NK-92 treated with Interleukin-12 subunit alpha and Interleukin-12 subunit beta, amount 100 ng/mL, for 24 hours (cell line): ENCODE measurements around the gene SH3GL1.
"Not testable (repeated sequence)": the region's sequence is repeated elsewhere in the genome, so short reads cannot be mapped to it uniquely, and the experiment has no call there.

Source experiments
- DNase-seq: peaks from one replicate; lab custom pipeline; 2025; lab: John Stamatoyannopoulos, UW

SH3GL1 gene

DNA sequence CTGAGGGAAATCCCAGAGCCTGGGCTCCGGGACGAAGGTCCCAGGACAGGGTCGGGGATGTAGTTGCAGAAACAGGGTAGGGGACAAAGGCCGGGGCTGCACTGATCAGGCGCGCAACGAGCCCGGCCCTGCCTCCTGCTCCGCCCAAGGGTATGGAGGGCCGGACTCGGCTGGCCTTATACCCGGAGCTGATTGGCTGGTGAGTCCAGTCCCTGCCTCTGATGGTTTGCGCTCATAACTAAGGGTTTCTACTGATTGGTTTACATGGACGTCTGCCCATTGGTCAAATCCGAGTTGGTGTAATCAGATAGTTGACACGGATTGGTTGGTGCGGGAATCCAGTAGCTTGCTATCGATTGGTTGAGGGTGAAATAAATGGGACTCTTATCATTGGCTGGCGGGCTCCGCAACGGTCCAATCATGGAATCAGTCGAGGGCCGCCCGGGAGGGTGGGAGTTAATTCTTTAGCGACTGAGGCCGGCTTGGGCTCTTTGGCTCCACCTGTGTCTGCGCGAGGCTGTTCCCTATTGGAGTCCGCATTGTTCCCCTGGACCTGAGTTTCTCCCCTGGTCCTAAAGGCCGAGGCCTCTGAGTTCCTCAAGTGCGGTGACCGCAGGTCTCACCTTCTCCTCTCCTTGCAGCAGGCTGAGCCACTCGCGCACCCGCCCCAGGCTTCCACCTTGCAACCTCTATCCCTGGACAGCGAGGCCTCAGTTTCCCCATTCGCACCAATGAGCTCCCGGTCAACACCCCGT lies 57.6 kb downstream of the SH3GL1 start:
- peak; percentile 93 for DNase-seq

GRCh38 chr19:4342314-4342614 lies 58.1 kb downstream of the SH3GL1 start:
- DNase-seq, result no peak

DNA sequence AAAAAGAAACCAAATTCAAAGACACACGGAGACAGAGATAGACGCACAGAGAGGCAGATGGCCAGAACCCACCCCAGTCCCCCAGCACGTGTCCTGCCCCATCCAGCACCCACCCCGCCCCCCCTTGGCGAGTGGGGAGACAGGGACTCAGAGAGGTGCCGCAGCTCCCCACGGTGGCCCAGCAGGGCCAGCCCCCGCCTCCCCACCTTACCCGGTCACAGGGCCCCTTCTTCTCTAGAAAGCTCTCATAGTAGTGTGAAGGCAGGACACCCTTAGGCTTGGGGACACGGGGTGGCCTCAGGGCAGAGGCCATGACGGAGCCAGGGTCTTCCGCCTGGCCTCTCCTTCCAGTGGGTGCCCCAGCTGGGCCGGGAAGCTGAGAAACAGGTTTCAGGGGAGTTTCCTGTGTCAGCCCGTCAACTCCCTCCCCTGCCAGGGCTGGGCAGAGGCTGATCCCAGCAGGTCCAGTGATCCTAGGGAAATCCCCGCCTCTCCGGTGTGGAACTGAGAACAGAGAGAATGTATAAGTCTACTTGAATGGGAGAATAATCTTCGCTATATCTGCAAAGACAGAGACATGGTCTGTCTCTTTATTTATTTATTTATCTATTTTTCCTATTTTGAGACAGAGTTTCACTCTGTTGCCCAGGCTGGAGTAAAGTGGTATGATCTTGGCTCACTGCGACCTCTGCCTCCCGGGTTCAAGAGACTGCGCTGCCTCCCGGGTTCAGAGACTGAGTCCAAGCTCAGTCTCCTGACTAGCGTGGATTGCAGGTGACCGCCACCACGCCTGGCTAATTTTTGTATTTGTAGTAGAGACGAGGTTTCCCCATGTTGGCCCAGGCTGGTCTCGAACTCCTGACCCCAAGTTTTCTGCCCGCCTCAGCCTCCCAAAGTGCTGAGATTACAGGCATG lies 61.6 kb downstream of the SH3GL1 start, which contains the start of gene STAP2:
Gene STAP2, minus strand, starts transcription at position 387 of the 915 bp plus-strand sequence. Its CDS starts 74 bp downstream, at position 313.
- DNase-seq, result no peak

- no peak for DNase-seq
These were observed 62.4 kb downstream of the SH3GL1 start for GRCh38 chr19:4337906-4338440.

GRCh38 chr19:4334929-4335570 lies 65.3 kb downstream of the SH3GL1 start:
- DNase-seq, result no peak

GRCh38 chr19:4329858-4330257 lies 70.5 kb downstream of the SH3GL1 start:
- DNase-seq, result no peak

- DNase-seq, result not testable (repeated sequence)
These were observed 71.2 kb downstream of the SH3GL1 start for GRCh38 chr19:4328991-4329681.

DNA sequence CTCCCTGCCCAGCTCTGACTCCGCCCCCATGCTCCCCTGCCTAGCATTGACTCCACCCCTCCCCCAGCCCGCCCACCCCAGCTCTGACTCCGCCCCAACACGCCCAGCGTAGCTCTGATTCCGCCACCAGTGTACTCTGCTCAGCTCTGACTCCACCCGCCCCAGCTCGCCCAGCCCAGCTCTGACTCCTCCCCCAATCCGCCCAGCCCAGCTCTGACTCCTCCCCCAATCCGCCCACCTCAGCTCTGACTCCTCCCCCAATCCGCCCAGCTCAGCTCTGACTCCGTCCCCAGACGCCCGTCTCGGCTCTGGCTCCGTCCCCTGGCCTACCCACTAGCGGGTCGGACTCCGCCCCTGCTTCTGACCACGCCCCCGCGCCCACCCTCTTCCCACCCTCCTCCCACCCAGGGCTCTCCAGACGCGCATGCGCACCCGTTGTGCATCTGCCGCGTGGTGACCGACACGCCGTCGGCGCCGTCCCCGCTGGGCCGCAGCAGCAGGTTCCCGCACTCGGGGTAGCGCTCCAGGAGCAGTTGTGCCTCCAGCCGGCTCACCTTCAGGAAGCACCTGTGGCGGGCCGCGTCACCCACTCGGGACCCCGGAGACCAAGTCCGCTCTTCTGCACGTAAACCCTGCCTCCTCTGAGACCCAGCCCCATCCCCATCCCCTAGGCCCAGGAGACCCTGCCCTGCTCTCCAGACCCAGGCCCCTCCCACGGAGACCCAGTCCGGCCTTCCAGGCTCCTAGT lies 71.9 kb downstream of the SH3GL1 start:
- no peak for DNase-seq

GRCh38 chr19:4327877-4328242 lies 72.5 kb downstream of the SH3GL1 start:
- no peak for DNase-seq

GRCh38 chr19:4327252-4327876 lies 73.0 kb downstream of the SH3GL1 start:
- DNase-seq, result no peak

- no peak for DNase-seq
These were observed 73.5 kb downstream of the SH3GL1 start for GRCh38 chr19:4326837-4327251.

DNA sequence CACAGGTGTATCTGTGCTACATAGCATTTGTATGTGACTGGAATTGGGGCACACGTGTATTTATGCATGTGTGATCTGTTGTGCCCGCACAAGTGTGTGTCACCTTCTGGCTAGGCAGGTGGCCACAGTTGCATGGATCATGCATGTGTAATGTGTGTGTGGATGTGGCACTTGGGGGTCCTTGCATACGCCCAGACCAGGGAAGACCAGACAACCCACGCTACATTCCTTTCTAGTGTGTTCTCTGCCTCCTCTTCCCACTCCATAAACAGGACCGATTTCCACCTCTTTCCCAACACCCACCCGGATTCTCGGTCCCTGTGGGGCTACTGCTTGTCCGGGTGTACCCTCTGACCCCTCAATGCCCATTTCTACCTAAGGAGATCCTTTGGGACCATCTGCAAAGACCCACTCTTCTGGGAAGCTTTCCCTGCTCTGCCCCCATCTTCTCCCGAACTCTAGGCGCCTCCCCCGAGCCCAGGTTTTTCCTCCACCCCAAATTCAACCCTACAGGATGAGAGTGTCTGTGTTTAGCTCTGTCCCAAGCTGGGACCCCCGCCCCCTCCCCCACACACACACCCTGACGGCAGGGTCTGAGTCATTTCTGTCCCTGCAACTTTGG lies 74.0 kb downstream of the SH3GL1 start:
- DNase-seq, result no peak

- DNase-seq, result no peak
These were observed 76.1 kb downstream of the SH3GL1 start for GRCh38 chr19:4324228-4324627.

DNA sequence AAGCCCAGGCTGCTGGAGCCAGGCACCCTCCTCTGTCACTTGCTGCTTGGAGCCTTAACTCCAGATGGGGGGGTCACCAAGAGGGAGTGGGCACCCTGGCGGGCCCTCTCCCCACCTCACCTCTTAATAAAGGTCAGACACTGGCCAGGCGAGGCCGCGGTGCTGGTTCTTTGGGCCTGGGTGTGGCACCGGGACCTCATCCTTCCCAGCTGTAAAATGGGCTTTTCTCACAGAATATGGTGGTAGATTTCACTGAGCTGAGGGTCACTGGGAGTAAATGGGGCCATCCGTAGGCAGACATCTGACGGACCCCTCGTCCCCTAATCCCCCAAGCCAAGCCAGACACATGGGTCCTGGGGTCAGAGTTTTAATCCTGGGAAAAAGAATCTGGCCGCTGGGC lies 76.7 kb downstream of the SH3GL1 start:
- DNase-seq, result no peak

- no peak for DNase-seq
These were observed 77.2 kb downstream of the SH3GL1 start for GRCh38 chr19:4322942-4323665.

DNA sequence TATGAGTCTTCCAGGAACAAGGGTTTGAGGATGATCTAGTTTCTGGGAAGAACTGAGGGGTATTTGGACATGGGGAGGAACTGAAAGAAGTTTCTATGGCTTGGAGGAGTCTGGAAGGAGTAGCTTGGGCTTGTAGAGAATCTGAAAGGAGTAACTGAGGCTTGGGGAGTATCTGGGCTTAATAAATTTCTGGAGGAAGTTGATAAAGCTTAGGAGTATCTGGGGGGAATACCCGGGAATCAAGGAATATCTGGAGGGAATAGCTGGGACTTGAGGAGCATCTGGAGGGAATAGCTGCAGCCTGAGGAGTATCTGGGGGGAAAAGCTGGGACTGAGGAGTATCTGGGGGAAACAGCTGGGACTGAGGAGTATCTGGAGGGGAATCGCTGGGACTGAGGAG lies 79.9 kb downstream of the SH3GL1 start:
- no peak for DNase-seq

DNA sequence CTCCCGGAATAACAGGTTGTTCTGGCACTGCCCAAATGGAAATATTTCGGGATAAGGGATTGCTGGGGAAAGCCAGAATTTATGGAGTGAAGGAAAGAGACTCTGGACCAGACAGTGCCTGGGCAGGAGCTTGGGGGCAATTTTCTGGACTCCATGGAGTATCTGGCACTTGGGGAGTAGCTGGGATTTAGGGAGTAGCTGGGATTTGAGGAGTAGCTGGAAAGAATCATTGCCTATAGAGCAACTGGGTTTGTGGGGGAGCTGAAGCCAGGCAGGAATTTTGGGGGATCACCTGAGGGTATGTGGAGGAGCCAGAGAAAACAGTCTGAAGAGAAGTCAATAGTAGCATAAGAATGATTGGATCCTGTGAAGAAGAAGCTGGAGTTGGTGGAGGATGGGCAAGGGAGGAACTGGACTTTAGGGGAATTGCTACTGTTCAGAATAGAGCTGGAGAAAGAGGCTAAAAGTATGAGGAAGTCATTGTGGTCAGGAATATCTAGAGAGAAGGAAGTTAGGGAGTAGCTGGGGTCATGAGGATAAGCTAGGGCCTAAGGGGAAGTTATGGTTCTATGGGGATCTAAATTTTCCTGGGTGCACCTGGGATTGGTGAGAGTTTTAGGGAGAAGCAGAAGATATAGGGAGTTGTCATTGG lies 81.2 kb downstream of the SH3GL1 start:
- no peak for DNase-seq

- no peak for DNase-seq
These were observed 81.9 kb downstream of the SH3GL1 start for GRCh38 chr19:4318460-4318859.

GRCh38 chr19:4316956-4317355 lies 83.4 kb downstream of the SH3GL1 start:
- DNase-seq, result no peak
